Measurements from ENCODE around the gene OPTC.
"Not testable (repeated sequence)": the region's sequence is repeated elsewhere in the genome, so short reads cannot be mapped to it uniquely, and the experiment has no call there.

Gene OPTC

GRCh38 chr1:203464743-203465142 is 29.2 kb upstream of the OPTC start:
- Histone ChIP-seq H3K9ac (no peak overlapping the region), H3K4me2 (no peak overlapping the region)
- no peak for TF ChIP-seq Cebpa-rat (IDR thresholded peaks at IDR 0.05)

GRCh38 chr1:203465146-203465798 is 28.7 kb upstream of the OPTC start:
- no peak overlapping the region for H3K27ac ChIP-seq
- H3K4me2 ChIP-seq = no peak overlapping the region
- no peak overlapping the region for H3K9ac ChIP-seq

More at GRCh38 chr1:203464743-203465142, 29.2 kb upstream of the OPTC start:
- no peaks in the 10 kb centered on the region for H3K9me3 ChIP-seq
- no peak overlapping the region for H3K4me3 ChIP-seq
- H4K20me1 ChIP-seq = no peaks in the 10 kb centered on the region
- no peak overlapping the region for H3K27ac ChIP-seq
- no peaks in the 10 kb centered on the region for H3K36me3 ChIP-seq
- H3K27me3 ChIP-seq = no peaks in the 10 kb centered on the region
- peaks cover 10% of the 10 kb centered on the region; the same call in 1 of the 2 replicates for H3K4me1 ChIP-seq

GRCh38 chr1:203465948-203466347 is 28.0 kb upstream of the OPTC start:
- no peak overlapping the region for H3K4me2 ChIP-seq
- TF ChIP-seq Cebpa-rat (IDR thresholded peaks at IDR 0.05) = no peak
- H3K4me3 ChIP-seq = no peak overlapping the region
- peaks cover 10% of the 10 kb centered on the region; the same call in 1 of the 2 replicates for H3K4me1 ChIP-seq
- H3K9ac ChIP-seq = no peak overlapping the region; the same call in 1 of the 2 replicates
- H3K27me3 ChIP-seq = no peaks in the 10 kb centered on the region
- no peaks in the 10 kb centered on the region for H4K20me1 ChIP-seq
- H3K27ac ChIP-seq = no peak overlapping the region
- no peaks in the 10 kb centered on the region for H3K9me3 ChIP-seq
- no peaks in the 10 kb centered on the region for H3K36me3 ChIP-seq

More at GRCh38 chr1:203465146-203465798, 28.7 kb upstream of the OPTC start:
- Histone ChIP-seq H3K4me3 (no peak overlapping the region), H3K9me3 (no peaks in the 10 kb centered on the region), H3K4me1 (peaks cover 10% of the 10 kb centered on the region; the same call in 1 of the 2 replicates), H4K20me1 (no peaks in the 10 kb centered on the region), H3K36me3 (no peaks in the 10 kb centered on the region), H3K27me3 (no peaks in the 10 kb centered on the region)
- TF ChIP-seq Cebpa-rat (IDR thresholded peaks at IDR 0.05) = no peak

GRCh38 chr1:203466906-203467549 is 26.9 kb upstream of the OPTC start:
- not testable (repeated sequence) for H4K20me1 ChIP-seq, H3K4me3 ChIP-seq, H3K9me3 ChIP-seq, H3K27me3 ChIP-seq, H3K4me1 ChIP-seq, H3K36me3 ChIP-seq, H3K4me2 ChIP-seq, H3K27ac ChIP-seq, H3K9ac ChIP-seq

- Histone ChIP-seq H3K27me3 (no peaks in the 10 kb centered on the region), H3K4me1 (0 out of 2 replicates have a peak, but pooled peaks cover 5% of the 10 kb centered on the region), H3K4me3 (no peak overlapping the region), H4K20me1 (no peaks in the 10 kb centered on the region), H3K4me2 (no peak overlapping the region), H3K9ac (no peak overlapping the region), H3K27ac (no peak overlapping the region), H3K9me3 (no peaks in the 10 kb centered on the region), H3K36me3 (no peaks in the 10 kb centered on the region)
- no peak for TF ChIP-seq Cebpa-rat (IDR thresholded peaks at IDR 0.05)
Observed at GRCh38 chr1:203467550-203467921, 26.4 kb upstream of the OPTC start.

GRCh38 chr1:203468326-203468725 is 25.6 kb upstream of the OPTC start:
- Histone ChIP-seq H3K4me2 (no peak overlapping the region), H3K4me3 (no peak overlapping the region), H3K9ac (no peak overlapping the region), H3K9me3 (no peaks in the 10 kb centered on the region), H3K27ac (no peak overlapping the region), H3K27me3 (no peaks in the 10 kb centered on the region), H4K20me1 (no peaks in the 10 kb centered on the region), H3K4me1 (0 out of 2 replicates have a peak, but pooled peaks cover 5% of the 10 kb centered on the region), H3K36me3 (no peaks in the 10 kb centered on the region)
- no peak for TF ChIP-seq Cebpa-rat (IDR thresholded peaks at IDR 0.05)

- TF ChIP-seq Cebpa-rat (IDR thresholded peaks at IDR 0.05) = no peak
- Histone ChIP-seq H3K36me3 (no peaks in the 10 kb centered on the region), H3K27me3 (no peaks in the 10 kb centered on the region), H3K9me3 (no peaks in the 10 kb centered on the region), H3K27ac (no peak overlapping the region), H3K9ac (no peak overlapping the region), H3K4me1 (0 out of 2 replicates have a peak, but pooled peaks cover 5% of the 10 kb centered on the region), H3K4me2 (no peak overlapping the region), H4K20me1 (no peaks in the 10 kb centered on the region), H3K4me3 (no peak overlapping the region)
Observed at GRCh38 chr1:203470240-203470639, 23.7 kb upstream of the OPTC start.

GRCh38 chr1:203471841-203472240 is 22.1 kb upstream of the OPTC start:
- H3K4me2 ChIP-seq = no peak overlapping the region
- no peaks in the 10 kb centered on the region for H3K27me3 ChIP-seq
- H4K20me1 ChIP-seq = no peaks in the 10 kb centered on the region
- no peak overlapping the region for H3K4me3 ChIP-seq
- no peak for TF ChIP-seq Cebpa-rat (IDR thresholded peaks at IDR 0.05)
- H3K36me3 ChIP-seq = no peaks in the 10 kb centered on the region
- no peak overlapping the region for H3K27ac ChIP-seq
- H3K4me1 ChIP-seq = no peaks in the 10 kb centered on the region
- no peak overlapping the region for H3K9ac ChIP-seq
- H3K9me3 ChIP-seq = no peaks in the 10 kb centered on the region

GRCh38 chr1:203473281-203473680 is 20.7 kb upstream of the OPTC start:
- no peaks in the 10 kb centered on the region for H3K36me3 ChIP-seq
- no peak overlapping the region for H3K4me2 ChIP-seq
- TF ChIP-seq Cebpa-rat (IDR thresholded peaks at IDR 0.05) = no peak
- no peaks in the 10 kb centered on the region for H4K20me1 ChIP-seq
- H3K27me3 ChIP-seq = no peaks in the 10 kb centered on the region
- no peak overlapping the region for H3K27ac ChIP-seq
- no peak overlapping the region for H3K9ac ChIP-seq
- H3K9me3 ChIP-seq = no peaks in the 10 kb centered on the region
- no peak overlapping the region for H3K4me3 ChIP-seq
- peaks cover 7% of the 10 kb centered on the region; the same call in 1 of the 2 replicates for H3K4me1 ChIP-seq

- peaks cover 10% of the 10 kb centered on the region; the same call in 1 of the 2 replicates for H3K4me1 ChIP-seq
- H3K4me3 ChIP-seq = no peak overlapping the region
- no peak for TF ChIP-seq Cebpa-rat (IDR thresholded peaks at IDR 0.05)
Observed at GRCh38 chr1:203473781-203474305, 20.1 kb upstream of the OPTC start.

More at GRCh38 chr1:203473781-203474305, 20.1 kb upstream of the OPTC start:
- H3K9ac ChIP-seq = no peak overlapping the region
- H3K27me3 ChIP-seq = no peaks in the 10 kb centered on the region
- no peaks in the 10 kb centered on the region for H4K20me1 ChIP-seq
- no peak overlapping the region for H3K27ac ChIP-seq
- no peak overlapping the region for H3K4me2 ChIP-seq
- H3K36me3 ChIP-seq = no peaks in the 10 kb centered on the region
- no peaks in the 10 kb centered on the region for H3K9me3 ChIP-seq
